HCT116 (cell line): ENCODE results near the gene PRKAG2. TPM values are rescaled to one million over a fixed set of nuclear protein-coding genes. Genes with fewer than 3 reads are reported as not detected.

Experiments
- ATAC-seq: fragments of 200-7000 bp; cut with Tn5 transposase; 2 replicates; pipeline ENCODE4 v1.9.1; 2020; ENCODE audit warnings: mild to moderate bottlenecking, moderate library complexity
- BruUV-seq: library from RNA; stranded (reverse); fragments of 400-500 nt; replicated peaks from 2 replicates; lab custom pipeline; 2021; lab: Mats Ljungman, UMichigan
- CTCF ChIA-PET: fragments of 300-600 bp; sonication (Branson Sonifier 250); formaldehyde crosslinking; loops from one replicate; lab custom pipeline; 2021; ENCODE audit warnings: antibody characterized with exemption; lab: Charles Lee
- POLR2A ChIA-PET: fragments of 300-600, 350-600 bp; sonication (Branson Sonifier 250); formaldehyde crosslinking; loops from one replicate; lab custom pipeline; 2021; ENCODE audit warnings: antibody characterized with exemption; lab: Charles Lee
- RAD21 ChIA-PET, 2 experiments: fragments of 300-600 bp; sonication (Branson Sonifier 250); formaldehyde crosslinking; loops; one replicate each; lab custom pipeline; 2023; ENCODE audit warnings: low total read pairs in 2 of 2; ENCODE audit not compliant: uncharacterized antibody in 2 of 2, unreplicated experiment in 2 of 2, low non-redundant PET in 1 of 2; lab: Charles Lee
- DNase-seq: peaks from one replicate; pipeline ENCODE4 v3.0.0-alpha.2; 2010; ENCODE audit warnings: low read depth, low spot score
- H2AFZ ChIP-seq: fragments of 200-600 bp; shearing (Covaris generic), sonication (generic); 2 replicates; pipeline ENCODE4 v1.6.1; 2017; ENCODE audit warnings: low read depth, mixed run types, mixed read lengths, antibody characterized with exemption, low read length; ENCODE audit not compliant: poor library complexity, severe bottlenecking
- H3K27ac ChIP-seq: 2 replicates; pipeline ENCODE4 v1.5.1; 2012; ENCODE audit warnings: low read depth, low read length
- H3K27me3 ChIP-seq: fragments of 200-600 bp; sonication (generic); 2 replicates; pipeline ENCODE4 v1.6.1; 2016; ENCODE audit warnings: mixed run types, low read length, mixed read lengths; ENCODE audit not compliant: insufficient read depth
- H3K36me3 ChIP-seq, 2 experiments: fragments of 200-500 bp in 1 of 2; fragments of 200-600 bp in 1 of 2; sonication (Bioruptor generic) in 1 of 2; sonication (generic) in 1 of 2; 2 replicates each; pipeline versions ENCODE4 v1.5.1 to v1.6.1; 2014 to 2016; ENCODE audit warnings: low read length in 2 of 2, inconsistent platforms in 1 of 2, mixed read lengths in 1 of 2, mixed run types in 1 of 2; ENCODE audit not compliant: insufficient read depth in 2 of 2, control insufficient read depth in 1 of 2
- H3K4me1 ChIP-seq, 2 experiments: fragments of 200-600 bp in 1 of 2; sonication (generic) in 1 of 2; 2 replicates each; pipeline versions ENCODE4 v1.5.1 to v1.6.1; 2012 to 2017; ENCODE audit warnings: low read length in 2 of 2, inconsistent platforms in 1 of 2, mild to moderate bottlenecking in 1 of 2, mixed read lengths in 1 of 2, mixed run types in 1 of 2, moderate library complexity in 1 of 2; ENCODE audit not compliant: insufficient read depth in 2 of 2, control insufficient read depth in 1 of 2
- H3K4me2 ChIP-seq: fragments of 200-600 bp; sonication (generic); 2 replicates; pipeline ENCODE4 v1.6.1; 2017; ENCODE audit warnings: mixed run types, low read length, mixed read lengths
- H3K4me3 ChIP-seq, 2 experiments: fragments of 200-600 bp in 1 of 2; sonication (generic) in 1 of 2; replicated peaks in 1 of 2; 2 replicates each; pipeline ENCODE4 v1.5.1; 2011 to 2016; ENCODE audit warnings: low read length in 2 of 2, control low read depth in 1 of 2, low read depth in 1 of 2, mild to moderate bottlenecking in 1 of 2, mixed read lengths in 1 of 2, mixed run types in 1 of 2
- H3K79me2 ChIP-seq: fragments of 200-600 bp; sonication (generic); 2 replicates; pipeline ENCODE4 v1.6.1; 2017; ENCODE audit warnings: mild to moderate bottlenecking, mixed run types, low read length, moderate library complexity, mixed read lengths; ENCODE audit not compliant: insufficient read depth
- H3K9ac ChIP-seq: fragments of 200-600 bp; sonication (generic); 2 replicates; pipeline ENCODE4 v1.6.1; 2016; ENCODE audit warnings: low read length, mixed read lengths
- H3K9me2 ChIP-seq: fragments of 200-600 bp; sonication (generic), shearing (Covaris generic); 2 replicates; pipeline ENCODE4 v1.6.1; 2017; ENCODE audit warnings: mixed run types, mild to moderate bottlenecking, moderate library complexity; ENCODE audit not compliant: insufficient read depth
- H3K9me3 ChIP-seq, 2 experiments: fragments of 200-500 bp in 1 of 2; fragments of 200-600 bp in 1 of 2; sonication (Bioruptor generic) in 1 of 2; sonication (generic) in 1 of 2; 2 replicates each; pipeline ENCODE4 v1.6.1; 2014 to 2017; ENCODE audit warnings: low read length in 2 of 2, mixed read lengths in 2 of 2, inconsistent platforms in 1 of 2, low read depth in 1 of 2, mild to moderate bottlenecking in 1 of 2, mixed run types in 1 of 2, moderate library complexity in 1 of 2; ENCODE audit not compliant: control insufficient read depth in 1 of 2, insufficient read depth in 1 of 2
- H4K20me1 ChIP-seq: fragments of 200-600 bp; sonication (generic), shearing (Covaris generic); 2 replicates; pipeline ENCODE4 v1.6.1; 2017; ENCODE audit warnings: mixed run types, mild to moderate bottlenecking, moderate library complexity; ENCODE audit not compliant: insufficient read depth
- ATF3 ChIP-seq: IDR thresholded peaks from 2 replicates; pipeline ENCODE4 v1.6.1; 2012
- CBX3 ChIP-seq: IDR thresholded peaks from 2 replicates; pipeline ENCODE4 v1.6.1; 2012; ENCODE audit warnings: low read depth
- CTCF ChIP-seq, 3 experiments: fragments of 200-600 bp in 1 of 3; sonication (generic) in 1 of 3; IDR thresholded peaks in 2 of 3; conservative IDR thresholded peaks in 1 of 3; 2 replicates each; pipeline ENCODE4 v1.5.1; 2012 to 2017; ENCODE audit warnings: low read depth in 2 of 3, low read length in 2 of 3, antibody characterized with exemption in 1 of 3, borderline replicate concordance in 1 of 3, control low read depth in 1 of 3, mild to moderate bottlenecking in 1 of 3, mixed read lengths in 1 of 3, mixed run types in 1 of 3, moderate library complexity in 1 of 3; ENCODE audit not compliant: insufficient read depth in 1 of 3
- EGR1 ChIP-seq: IDR thresholded peaks from 2 replicates; pipeline ENCODE4 v1.6.1; 2012; ENCODE audit warnings: low read depth
- EZH2 ChIP-seq: fragments of 200-600 bp; sonication (generic); IDR thresholded peaks from 2 replicates; pipeline ENCODE4 v1.6.1; 2017; ENCODE audit warnings: antibody characterized with exemption, mixed run types
- MAX ChIP-seq: IDR thresholded peaks from 2 replicates; pipeline ENCODE4 v1.6.1; 2012
- POLR2A ChIP-seq: IDR thresholded peaks from 2 replicates; pipeline ENCODE4 v1.7.0; 2011; ENCODE audit warnings: borderline replicate concordance; ENCODE audit not compliant: insufficient read depth, insufficient read length; ENCODE audit errors: extremely low read depth
- RAD21 ChIP-seq: IDR thresholded peaks from 2 replicates; pipeline ENCODE4 v1.6.1; 2012; ENCODE audit warnings: low read depth, mild to moderate bottlenecking
- SP1 ChIP-seq: IDR thresholded peaks from 2 replicates; pipeline ENCODE4 v1.6.1; 2012; ENCODE audit warnings: low read depth
- SRF ChIP-seq: IDR thresholded peaks from 2 replicates; pipeline ENCODE4 v1.6.1; 2012; ENCODE audit warnings: low read depth
- ZBTB33 ChIP-seq: IDR thresholded peaks from 2 replicates; pipeline ENCODE4 v1.6.1; 2011; ENCODE audit warnings: mild to moderate bottlenecking, low read length, moderate library complexity; ENCODE audit not compliant: insufficient replicate concordance; ENCODE audit errors: extremely low read depth
- intact Hi-C: fragments of 100-400 bp; cut with micrococcal nuclease; formaldehyde crosslinking; loops from 2 replicates; pipeline ENCODE4 v1.10.0; 2022
- total RNA-seq: library from RNA; stranded (reverse); gene quantifications from one replicate; pipeline ENCODE4 v1.2.1, GENCODE V29; 2021; ENCODE audit not compliant: unreplicated experiment

The PRKAG2 gene
- total RNA-seq, 1 experiment from 2014 or later, result 23.6 TPM

GRCh38 chr7:151891182-151891581 lies 14.3 kb upstream of the PRKAG2 start:
- BruUV-seq, result no TSS peak
- CTCF ChIA-PET, result no interaction called here

More at GRCh38 chr7:151891182-151891581, 14.3 kb upstream of the PRKAG2 start:
- Histone ChIP-seq H3K27ac (no peak overlapping the region), H3K9me2 (no peaks in the 10 kb centered on the region), H3K9me3 (no peaks in the 10 kb centered on the region), H3K36me3 (no peaks in the 10 kb centered on the region), H3K79me2 (no peaks in the 10 kb centered on the region), H3K4me3 (no peak overlapping the region), H3K27me3 (peaks cover 27% of the 10 kb centered on the region; the same call in 1 of the 2 replicates), H3K4me2 (no peak overlapping the region), H2AFZ (no peak overlapping the region), H3K9ac (no peak overlapping the region), H3K4me1 (peaks cover 3 to 11% of the 10 kb centered on the region in 2 experiments; a peak in 2 of 4 replicates), H4K20me1 (no peaks in the 10 kb centered on the region)
- DNase-seq (no peak), ATAC-seq (no peak)
- ChIA-PET RAD21 (no interaction called here), POLR2A (no interaction called here)
- TF ChIP-seq ATF3, result no peak
- no peak for TF ChIP-seq SRF
- TF ChIP-seq POLR2A, result no peak
- no peak for TF ChIP-seq ZBTB33
- no peak for TF ChIP-seq CBX3
- TF ChIP-seq EZH2, result no peak
- TF ChIP-seq CTCF (IDR thresholded peaks at IDR 0.05 in 2 of 3, conservative IDR thresholded peaks at IDR 0.05 in 1 of 3; ENCODE audit: borderline replicate concordance in 1 of 3, insufficient read depth in 1 of 3, low read depth in 2 of 3, low read length in 2 of 3), result no peak
- TF ChIP-seq RAD21, result no peak
- no peak for TF ChIP-seq EGR1
- TF ChIP-seq MAX, result no peak
- no peak for TF ChIP-seq SP1
- intact Hi-C loops, result no loop called here
